Measurements from ENCODE around the gene CTNNB1.
"Not testable (repeated sequence)": the region's sequence is repeated elsewhere in the genome, so short reads cannot be mapped to it uniquely, and the experiment has no call there.

Gene CTNNB1

DNA sequence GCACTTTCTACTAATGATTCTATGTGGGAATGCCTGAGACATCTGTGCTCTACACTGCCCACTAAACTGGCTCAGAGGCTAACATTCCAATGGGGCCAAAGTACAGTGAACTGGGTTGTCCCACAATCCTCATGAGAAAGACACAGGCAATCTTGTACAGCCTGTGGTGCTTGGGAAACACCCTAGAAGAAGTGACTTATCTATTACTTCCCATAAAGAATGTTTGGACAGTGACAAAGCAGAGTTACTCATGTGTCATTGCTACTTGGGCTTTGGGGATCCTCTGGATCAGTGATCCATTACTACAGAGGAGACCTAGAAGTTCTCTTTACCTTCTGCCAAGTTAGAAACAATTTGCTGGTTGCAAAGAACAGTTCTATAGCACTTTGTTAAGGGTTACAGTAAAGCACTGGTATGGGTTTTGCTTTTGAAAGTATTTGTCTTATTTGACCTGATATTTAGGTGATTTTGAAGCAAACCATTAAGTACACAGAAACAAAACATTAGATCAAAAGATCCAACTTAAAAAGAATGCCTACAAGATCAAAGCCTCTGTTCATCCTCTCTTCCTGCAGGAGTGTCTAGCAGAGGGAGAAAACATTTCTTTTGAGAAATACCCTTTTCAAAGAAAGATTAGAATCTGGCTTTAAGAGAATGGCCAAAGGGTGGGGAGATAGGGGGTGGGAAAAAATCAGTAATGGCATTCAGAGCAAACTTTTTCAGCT, 75.8 kb downstream of the CTNNB1 start:
- H3K36me3 ChIP-seq (ENCODE audit: control insufficient read depth in 1 of 2, insufficient read depth in 2 of 2, low read length in 2 of 2): no peaks in the 10 kb centered on the region

DNA sequence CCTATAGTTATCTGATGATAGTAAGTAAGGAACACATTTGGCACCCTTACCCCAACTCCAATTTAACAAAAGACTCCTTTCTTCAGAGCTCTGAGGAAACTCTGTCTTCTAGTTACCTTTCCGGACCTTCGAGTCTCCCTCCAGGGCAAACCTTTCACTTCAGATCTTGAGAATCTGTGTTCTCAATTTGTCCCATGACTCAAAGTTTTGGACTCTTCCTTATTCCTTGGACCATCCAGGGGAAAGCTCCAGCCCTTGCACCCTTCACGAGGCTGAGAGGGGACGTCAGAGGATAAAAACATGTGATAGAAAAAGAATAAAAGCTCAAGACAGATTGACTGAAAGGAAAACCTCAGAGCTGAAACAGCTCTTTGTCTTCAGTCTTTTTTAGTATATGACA, 76.9 kb downstream of the CTNNB1 start:
- Histone ChIP-seq H3K9ac (ENCODE audit: low read length) (no peak overlapping the region), H3K4me2 (ENCODE audit: low read length) (no peak overlapping the region), H3K36me3 (ENCODE audit: control insufficient read depth in 1 of 2, insufficient read depth in 2 of 2, low read length in 2 of 2) (no peaks in the 10 kb centered on the region), H2AK5ac (ENCODE audit: low read length) (no peak overlapping the region), H2BK12ac (ENCODE audit: low read length) (no peak overlapping the region), H3K23ac (ENCODE audit: low read length) (no peak overlapping the region), H2BK5ac (ENCODE audit: low read depth, low read length, poor library complexity) (no peak overlapping the region), H2BK120ac (ENCODE audit: insufficient read depth, low read length, poor library complexity) (no peak overlapping the region), H3K4me3 (ENCODE audit: low read depth, low read length) (no peak overlapping the region), H3K27me3 (ENCODE audit: insufficient read depth, low read length) (no peaks in the 10 kb centered on the region), H3K4me1 (ENCODE audit: control insufficient read depth in 1 of 2, insufficient read depth in 2 of 2, low read length in 2 of 2) (peaks cover 0 to 6% of the 10 kb centered on the region in 2 experiments), H3K27ac (ENCODE audit: low read depth, low read length) (no peak overlapping the region), H3K4ac (ENCODE audit: low read depth, low read length) (no peak overlapping the region), H3K9me3 (ENCODE audit: insufficient read depth, low read depth, low read length) (peaks cover 4% of the 10 kb centered on the region), H3K79me2 (ENCODE audit: control insufficient read depth, insufficient read depth, low read length, poor library complexity) (no peaks in the 10 kb centered on the region), H3K18ac (ENCODE audit: low read length) (no peak overlapping the region), H4K91ac (ENCODE audit: low read depth, low read length) (no peak overlapping the region), H3K79me1 (ENCODE audit: low read length) (no peaks in the 10 kb centered on the region), H3K14ac (ENCODE audit: low read length) (no peak overlapping the region), H4K8ac (ENCODE audit: low read depth, low read length) (no peak overlapping the region), H4K12ac (ENCODE audit: low read depth, low read length) (no peak overlapping the region), H2AFZ (ENCODE audit: insufficient read depth, low read length, poor library complexity) (no peak overlapping the region)
- no CpG with 5 or more reads among the region's 4 CpGs for WGBS (ENCODE audit: extremely low coverage, insufficient coverage, insufficient read length)
- DNase-seq: peak in 1 of 2 donors; percentile 46

More for the DNA sequence above, 75.8 kb downstream of the CTNNB1 start:
- Histone ChIP-seq H2BK12ac (ENCODE audit: low read length) (no peak overlapping the region), H3K14ac (ENCODE audit: low read length) (no peak overlapping the region), H3K79me1 (ENCODE audit: low read length) (no peaks in the 10 kb centered on the region), H4K8ac (ENCODE audit: low read depth, low read length) (no peak overlapping the region), H3K23ac (ENCODE audit: low read length) (no peak overlapping the region), H3K4ac (ENCODE audit: low read depth, low read length) (no peak overlapping the region), H3K4me1 (ENCODE audit: control insufficient read depth in 1 of 2, insufficient read depth in 2 of 2, low read length in 2 of 2) (peaks cover 0 to 6% of the 10 kb centered on the region in 2 experiments), H4K91ac (ENCODE audit: low read depth, low read length) (no peak overlapping the region), H2BK120ac (ENCODE audit: insufficient read depth, low read length, poor library complexity) (no peak overlapping the region), H2AK5ac (ENCODE audit: low read length) (no peak overlapping the region), H3K79me2 (ENCODE audit: control insufficient read depth, insufficient read depth, low read length, poor library complexity) (no peaks in the 10 kb centered on the region), H3K4me3 (ENCODE audit: low read depth, low read length) (no peak overlapping the region), H3K27me3 (ENCODE audit: insufficient read depth, low read length) (no peaks in the 10 kb centered on the region), H3K9ac (ENCODE audit: low read length) (no peak overlapping the region), H3K18ac (ENCODE audit: low read length) (no peak overlapping the region), H3K4me2 (ENCODE audit: low read length) (no peak overlapping the region), H3K9me3 (ENCODE audit: insufficient read depth, low read depth, low read length) (peaks cover 4% of the 10 kb centered on the region), H2AFZ (ENCODE audit: insufficient read depth, low read length, poor library complexity) (no peak overlapping the region), H3K27ac (ENCODE audit: low read depth, low read length) (peak overlapping the region; percentile 34), H4K12ac (ENCODE audit: low read depth, low read length) (no peak overlapping the region), H2BK5ac (ENCODE audit: low read depth, low read length, poor library complexity) (no peak overlapping the region)
- DNase-seq: peak; percentile 16 to 38

DNA sequence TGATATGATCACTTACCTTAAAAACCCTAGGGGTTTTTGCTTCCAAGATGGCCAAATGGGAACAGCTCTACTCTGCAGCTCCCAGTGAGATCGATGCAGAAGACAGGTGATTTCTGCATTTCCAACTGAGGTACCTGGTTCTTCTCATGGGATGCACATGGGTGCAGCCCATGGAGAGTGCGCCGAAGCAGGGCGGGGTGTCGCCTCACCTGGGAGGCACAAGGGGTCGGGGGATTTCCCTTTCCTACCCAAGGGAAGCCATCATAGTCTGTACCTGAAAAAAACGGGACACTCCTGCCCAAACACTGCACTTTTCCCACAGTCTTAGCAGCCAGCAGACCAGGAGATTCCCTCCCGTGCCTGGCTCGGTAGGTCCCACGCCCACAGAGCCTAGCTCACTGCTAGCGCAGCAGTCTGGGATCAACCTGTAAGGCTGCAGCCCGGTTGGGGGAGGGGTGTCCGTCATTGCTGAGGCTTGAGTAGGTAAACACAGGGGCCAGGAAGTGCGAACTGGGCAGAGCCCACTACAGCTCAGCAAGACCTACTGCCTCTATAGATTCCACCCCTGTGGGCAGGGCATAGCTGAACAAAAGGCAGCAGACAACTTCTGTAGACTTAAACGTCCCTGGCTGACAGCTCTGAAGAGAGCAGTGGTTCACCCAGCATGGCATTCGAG, 78.6 kb downstream of the CTNNB1 start:
- Histone ChIP-seq H3K4me1 (ENCODE audit: control insufficient read depth in 1 of 2, insufficient read depth in 2 of 2, low read length in 2 of 2) (peaks cover 0 to 6% of the 10 kb centered on the region in 2 experiments), H3K4me2 (ENCODE audit: low read length) (no peak overlapping the region), H4K91ac (ENCODE audit: low read depth, low read length) (no peak overlapping the region), H3K9ac (ENCODE audit: low read length) (no peak overlapping the region), H2BK12ac (ENCODE audit: low read length) (no peak overlapping the region), H3K79me1 (ENCODE audit: low read length) (no peaks in the 10 kb centered on the region), H4K8ac (ENCODE audit: low read depth, low read length) (no peak overlapping the region), H3K4ac (ENCODE audit: low read depth, low read length) (no peak overlapping the region), H3K14ac (ENCODE audit: low read length) (no peak overlapping the region), H2AFZ (ENCODE audit: insufficient read depth, low read length, poor library complexity) (no peak overlapping the region), H3K36me3 (ENCODE audit: control insufficient read depth in 1 of 2, insufficient read depth in 2 of 2, low read length in 2 of 2) (no peaks in the 10 kb centered on the region), H2BK5ac (ENCODE audit: low read depth, low read length, poor library complexity) (no peak overlapping the region), H3K27me3 (ENCODE audit: insufficient read depth, low read length) (no peaks in the 10 kb centered on the region), H3K27ac (ENCODE audit: low read depth, low read length) (no peak overlapping the region), H2BK120ac (ENCODE audit: insufficient read depth, low read length, poor library complexity) (no peak overlapping the region), H3K23ac (ENCODE audit: low read length) (no peak overlapping the region), H4K12ac (ENCODE audit: low read depth, low read length) (no peak overlapping the region), H3K18ac (ENCODE audit: low read length) (no peak overlapping the region), H3K9me3 (ENCODE audit: insufficient read depth, low read depth, low read length) (peaks cover 4% of the 10 kb centered on the region), H3K79me2 (ENCODE audit: control insufficient read depth, insufficient read depth, low read length, poor library complexity) (no peaks in the 10 kb centered on the region), H3K4me3 (ENCODE audit: low read depth, low read length) (no peak overlapping the region), H2AK5ac (ENCODE audit: low read length) (peak overlapping the region; percentile 26)
- WGBS (ENCODE audit: extremely low coverage, insufficient coverage, insufficient read length): no CpG with 5 or more reads among the region's 16 CpGs
- DNase-seq: no peak

DNA sequence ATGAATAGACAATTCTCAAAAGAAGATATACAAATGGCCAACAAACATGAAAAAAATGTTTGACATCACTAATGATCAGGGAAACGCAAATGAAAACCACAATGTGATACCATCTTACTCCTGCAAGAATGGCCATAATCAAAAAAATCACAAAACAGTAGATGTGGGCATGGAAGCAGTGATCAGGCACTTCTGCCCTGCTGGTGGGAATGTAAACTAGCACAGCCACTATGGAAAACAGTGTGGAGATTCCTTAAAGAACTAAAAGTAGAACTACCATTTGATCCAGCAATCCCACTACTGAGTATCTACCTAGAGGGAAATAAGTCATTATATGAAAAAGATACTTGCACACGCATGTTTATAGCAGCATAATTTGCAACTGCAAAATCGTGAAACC, 85.6 kb downstream of the CTNNB1 start:
- not testable (repeated sequence) for H2AK5ac ChIP-seq (ENCODE audit: low read length); H3K4ac ChIP-seq (ENCODE audit: low read depth, low read length); H3K9ac ChIP-seq (ENCODE audit: low read length); H2AFZ ChIP-seq (ENCODE audit: insufficient read depth, low read length, poor library complexity); H2BK12ac ChIP-seq (ENCODE audit: low read length); H3K79me1 ChIP-seq (ENCODE audit: low read length); H3K4me2 ChIP-seq (ENCODE audit: low read length); H3K4me3 ChIP-seq (ENCODE audit: low read depth, low read length); H3K14ac ChIP-seq (ENCODE audit: low read length); H3K27ac ChIP-seq (ENCODE audit: low read depth, low read length); H3K18ac ChIP-seq (ENCODE audit: low read length); H4K12ac ChIP-seq (ENCODE audit: low read depth, low read length); H2BK5ac ChIP-seq (ENCODE audit: low read depth, low read length, poor library complexity); H3K79me2 ChIP-seq (ENCODE audit: control insufficient read depth, insufficient read depth, low read length, poor library complexity); H4K91ac ChIP-seq (ENCODE audit: low read depth, low read length); H3K4me1 ChIP-seq (ENCODE audit: control insufficient read depth in 1 of 2, insufficient read depth in 2 of 2, low read length in 2 of 2); H3K9me3 ChIP-seq (ENCODE audit: insufficient read depth, low read depth, low read length); H3K27me3 ChIP-seq (ENCODE audit: insufficient read depth, low read length); H4K8ac ChIP-seq (ENCODE audit: low read depth, low read length); H3K23ac ChIP-seq (ENCODE audit: low read length); H3K36me3 ChIP-seq (ENCODE audit: control insufficient read depth in 1 of 2, insufficient read depth in 2 of 2, low read length in 2 of 2); H2BK120ac ChIP-seq (ENCODE audit: insufficient read depth, low read length, poor library complexity)
- peak in 1 of 2 donors; percentile 29 for DNase-seq
- no CpG with 5 or more reads among the region's 3 CpGs for WGBS (ENCODE audit: extremely low coverage, insufficient coverage, insufficient read length)
